Measurements from ENCODE around the gene RAB31. TPM values are rescaled to one million over a fixed set of nuclear protein-coding genes. Genes with fewer than 3 reads are reported as not detected.

Gene RAB31
- total and polyA plus RNA-seq, 11 donors: 3.2 to 67.7 (median 12.8) TPM

DNA sequence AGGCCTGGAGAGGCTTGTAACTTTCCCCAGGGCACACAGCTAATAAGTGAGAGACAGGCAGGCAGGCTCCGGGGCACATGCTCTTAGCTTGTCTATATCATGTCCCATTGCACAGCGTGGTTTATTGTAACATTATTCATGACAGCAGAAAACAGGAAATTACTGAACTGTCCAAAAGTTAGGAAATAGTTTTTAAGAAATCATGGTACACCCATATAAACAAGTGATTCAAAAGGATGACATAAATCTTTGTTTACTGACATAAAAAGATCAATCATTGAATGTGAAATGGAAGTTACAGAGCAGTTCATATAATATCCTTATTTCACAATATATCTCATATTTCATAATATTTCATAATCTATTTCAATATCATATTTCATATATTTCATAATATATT lies 143.4 kb downstream of the RAB31 start:
- ATAC-seq (peak in 1 of 4 donors; percentile 25), DNase-seq (no peak)
- TF ChIP-seq POLR2A (IDR thresholded peaks at IDR 0.05): no peak
- no peak for TF ChIP-seq CTCF (IDR thresholded peaks at IDR 0.05)
- intact Hi-C loops (cut with DNase I): no loop called here
- WGBS, 4 donors: 76 to 85% (median 84%) methylated on average over 2 of the region's 2 CpGs
- no peak overlapping the region for H3K4me3 ChIP-seq
- peaks cover 0 to 6% (median 0%) of the 10 kb centered on the region in 12 donors for H3K9me3 ChIP-seq
- H3K4me1 ChIP-seq: peaks cover 0 to 45% (median 9%) of the 10 kb centered on the region in 12 donors
- H3K27ac ChIP-seq: peak overlapping the region in 1 of 12 donors; percentile 73
- no peaks in the 10 kb centered on the region for H3K27me3 ChIP-seq
- peaks cover 0 to 7% (median 0%) of the 10 kb centered on the region in 9 donors for H3K36me3 ChIP-seq

DNA sequence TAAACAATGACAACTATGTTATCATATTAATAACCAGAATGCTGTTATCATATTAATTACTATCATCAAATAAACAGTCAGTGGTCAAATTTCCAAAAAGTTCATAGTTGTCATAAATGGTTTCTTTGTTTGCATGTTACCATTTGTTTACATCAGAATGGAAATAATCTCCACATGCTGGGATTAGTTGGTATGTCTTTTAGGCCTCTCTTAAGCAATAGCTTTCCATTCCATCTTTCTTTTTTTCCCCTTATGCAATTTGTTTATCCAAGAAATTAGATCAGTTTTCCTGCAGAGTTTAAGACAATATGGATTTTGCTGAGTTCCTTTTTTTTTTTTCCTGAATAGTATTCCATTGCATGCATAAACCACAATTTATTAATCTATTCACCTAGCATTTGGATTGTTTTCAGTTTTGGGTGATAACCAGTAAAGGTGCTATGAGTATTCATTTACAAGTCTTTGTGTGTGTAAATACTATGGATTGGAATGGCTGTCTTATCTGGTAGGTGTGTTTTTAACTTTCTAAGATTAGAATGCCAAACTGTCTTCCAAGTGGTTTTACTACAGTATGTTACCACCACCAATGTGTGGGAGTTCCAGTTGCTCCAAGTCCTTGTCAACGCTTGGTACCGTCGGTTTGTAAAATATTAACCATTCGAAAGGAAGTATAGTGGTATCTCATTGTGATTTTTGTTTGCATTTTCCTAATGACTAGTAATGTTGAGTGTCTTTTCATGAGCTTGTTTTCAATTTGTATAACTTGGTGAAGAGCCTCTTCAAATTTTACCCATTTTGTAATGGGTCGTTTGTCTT lies 144.4 kb downstream of the RAB31 start:
- peaks cover 0 to 4% (median 0%) of the 10 kb centered on the region in 9 donors for H3K36me3 ChIP-seq
- intact Hi-C loops (cut with DNase I): no loop called here
- H3K9me3 ChIP-seq: peaks cover 0 to 6% (median 0%) of the 10 kb centered on the region in 12 donors
- H3K4me3 ChIP-seq: no peak overlapping the region
- 64 to 76% (median 69%) methylated on average over 5 of the region's 5 CpGs for WGBS, 4 donors
- H3K4me1 ChIP-seq: peaks cover 0 to 36% (median 2%) of the 10 kb centered on the region in 12 donors
- DNase-seq (no peak), ATAC-seq (no peak)
- H3K27ac ChIP-seq: no peak overlapping the region
- no peaks in the 10 kb centered on the region for H3K27me3 ChIP-seq
- TF ChIP-seq CTCF (IDR thresholded peaks at IDR 0.05): no peak
- TF ChIP-seq POLR2A (IDR thresholded peaks at IDR 0.05): no peak

- WGBS, 4 donors: 77 to 82% (median 79%) methylated on average over 12 of the region's 12 CpGs
- DNase-seq (no peak), ATAC-seq (no peak)
- Histone ChIP-seq H3K27me3 (no peaks in the 10 kb centered on the region), H3K4me3 (no peak overlapping the region), H3K4me1 (peaks cover 0 to 14% (median 0%) of the 10 kb centered on the region in 12 donors), H3K36me3 (peaks cover 0 to 11% (median 4%) of the 10 kb centered on the region in 9 donors), H3K27ac (peak overlapping the region in 1 of 12 donors; percentile 85), H3K9me3 (peaks cover 0 to 6% (median 0%) of the 10 kb centered on the region in 12 donors)
- TF ChIP-seq CTCF (IDR thresholded peaks at IDR 0.05) (no peak), POLR2A (IDR thresholded peaks at IDR 0.05) (no peak)
- intact Hi-C loops (cut with DNase I): loop anchor here in 1 of 10 donors (5.0 kb wide), 1 partner anchor 48 kb away; no protein-coding TSS in a partner anchor
Measured at GRCh38 chr18:9854801-9855676, 146.9 kb downstream of the RAB31 start.
